ENCODE data around the gene LRRC10B. TPM values are rescaled to one million over a fixed set of nuclear protein-coding genes. Genes with fewer than 3 reads are reported as not detected.

Gene LRRC10B
- total RNA-seq, 2 experiments from 2014 or later, result not detected

DNA sequence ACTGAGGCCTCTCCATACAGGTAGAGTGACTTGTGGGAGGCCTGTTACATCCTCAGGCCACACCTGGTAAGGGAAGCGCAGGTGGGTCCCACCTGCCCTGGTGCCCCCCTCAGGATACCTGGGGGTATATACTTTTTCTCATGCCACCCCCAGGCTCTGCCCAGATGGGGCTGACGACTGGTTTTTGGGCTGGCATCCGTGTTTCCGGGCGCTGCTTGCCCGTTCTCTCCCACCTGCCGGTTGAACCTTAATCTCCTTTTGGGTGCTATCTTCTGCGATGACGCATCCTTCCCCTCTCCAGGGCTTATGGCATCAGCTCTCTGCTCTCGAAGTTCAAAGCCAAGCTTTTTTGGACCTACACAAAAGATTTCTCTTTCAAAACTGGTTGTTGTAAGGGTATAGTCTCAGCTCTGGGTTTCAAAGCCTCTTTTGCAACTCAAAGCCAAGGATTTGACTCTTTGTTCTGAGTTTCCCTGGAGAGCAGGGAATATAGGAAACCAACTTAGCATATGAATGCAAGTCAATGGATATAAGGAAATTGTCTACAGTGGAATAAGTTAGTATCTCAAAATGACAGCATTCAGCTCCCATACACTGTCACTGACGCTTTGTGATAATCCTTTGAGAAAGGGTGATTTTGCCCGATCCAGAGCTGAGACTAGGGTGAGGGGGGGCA, 8.6 kb upstream of the LRRC10B start:
- H3K36me3 Mint-ChIP-seq (ENCODE audit: low read depth), result no peaks in the 10 kb centered on the region
- CTCF ChIA-PET, result interaction anchor here (1.3 to 1.6 kb wide), 3 partner anchors 17 to 31 kb away, joined by 3 to 9 read pairs (median 3); no protein-coding TSS in a partner anchor
- DNase-seq, result no peak
- no peaks in the 10 kb centered on the region for H3K4me1 Mint-ChIP-seq (ENCODE audit: low read depth)
- no peaks in the 10 kb centered on the region for H3K27me3 Mint-ChIP-seq (ENCODE audit: low read depth)
- H3K4me3 Mint-ChIP-seq, result no peak overlapping the region
- intact Hi-C loops (cut with micrococcal nuclease), result no loop called here
- H3K27ac Mint-ChIP-seq, result no peak overlapping the region
- no peaks in the 10 kb centered on the region for H3K9me3 Mint-ChIP-seq

GRCh38 chr11:61502522-61502921, 6.0 kb upstream of the LRRC10B start:
- no peak overlapping the region for H3K4me3 Mint-ChIP-seq
- CTCF ChIA-PET, result interaction anchor here (0.6 to 2.1 kb wide), 4 partner anchors 12 to 299 kb away, joined by 3 to 10 read pairs (median 4); partner anchors contain the start of gene PGA3
- H3K27ac Mint-ChIP-seq, result no peak overlapping the region
- H3K36me3 Mint-ChIP-seq (ENCODE audit: low read depth), result no peaks in the 10 kb centered on the region
- no peaks in the 10 kb centered on the region for H3K9me3 Mint-ChIP-seq
- no peak for DNase-seq
- peaks cover 17% of the 10 kb centered on the region for H3K27me3 Mint-ChIP-seq (ENCODE audit: low read depth)
- intact Hi-C loops (cut with micrococcal nuclease), result no loop called here
- H3K4me1 Mint-ChIP-seq (ENCODE audit: low read depth), result no peaks in the 10 kb centered on the region

DNA sequence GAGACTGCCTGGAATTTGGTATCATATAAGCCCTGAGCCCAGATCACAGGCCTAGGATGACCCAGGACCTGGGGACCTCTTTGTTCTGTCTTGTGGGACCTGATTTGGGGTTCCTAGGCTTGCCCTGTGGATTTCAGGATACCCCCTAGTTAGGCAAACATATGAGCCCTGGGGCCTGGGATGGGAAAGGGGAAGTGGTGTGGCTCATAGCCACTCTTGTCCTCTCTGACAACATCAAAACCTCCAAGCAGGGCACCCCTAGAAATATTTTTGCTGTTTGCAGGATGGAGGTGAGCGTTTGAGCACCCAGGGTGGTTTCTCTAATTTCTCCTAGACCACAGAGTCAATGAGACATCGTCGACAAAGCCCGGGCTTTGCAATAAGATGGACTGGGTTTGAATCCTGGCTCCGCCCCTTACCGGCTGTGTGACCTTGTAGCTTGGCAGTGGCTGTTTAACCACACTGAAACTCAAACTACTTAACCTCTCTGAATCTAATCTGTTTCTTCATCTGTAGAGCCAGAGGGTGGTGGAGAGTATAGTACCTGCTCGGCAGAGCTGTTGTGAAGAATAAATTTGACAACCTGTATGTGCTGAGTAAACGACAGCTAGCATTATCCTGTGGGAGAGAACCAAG, 5.3 kb upstream of the LRRC10B start:
- H3K36me3 Mint-ChIP-seq (ENCODE audit: low read depth), result no peaks in the 10 kb centered on the region
- no peaks in the 10 kb centered on the region for H3K9me3 Mint-ChIP-seq
- intact Hi-C loops (cut with micrococcal nuclease), result no loop called here

DNA sequence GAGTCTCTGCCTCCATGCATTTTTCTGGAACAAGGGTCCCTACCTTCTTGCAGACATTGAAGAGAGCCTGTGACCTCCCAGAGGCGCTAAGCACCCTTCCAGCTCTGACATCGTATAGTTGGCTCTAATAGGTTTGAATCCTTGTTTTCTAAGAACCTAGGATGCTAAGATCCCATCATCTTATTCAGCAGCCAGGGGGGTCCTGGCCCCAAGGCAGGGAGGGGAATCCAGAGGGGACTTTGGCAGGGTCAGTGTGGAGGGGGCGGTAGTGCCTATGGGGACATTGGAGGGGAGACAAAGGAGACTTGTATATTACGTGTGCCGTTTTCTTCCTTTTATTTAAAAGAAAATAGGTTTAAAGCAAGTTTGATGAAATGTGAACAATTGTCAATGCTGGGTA, 3.4 kb upstream of the LRRC10B start:
- DNase-seq, result no peak
- no peak overlapping the region for H3K27ac Mint-ChIP-seq
- intact Hi-C loops (cut with micrococcal nuclease), result no loop called here
- CTCF ChIA-PET, result interaction anchor here (0.7 kb wide), 1 partner anchor 27 kb away, joined by 4 read pairs; no protein-coding TSS in a partner anchor
- no peaks in the 10 kb centered on the region for H3K36me3 Mint-ChIP-seq (ENCODE audit: low read depth)
- H3K4me3 Mint-ChIP-seq, result no peak overlapping the region
- H3K27me3 Mint-ChIP-seq (ENCODE audit: low read depth), result peaks cover 29% of the 10 kb centered on the region
- peaks cover 7% of the 10 kb centered on the region for H3K4me1 Mint-ChIP-seq (ENCODE audit: low read depth)
- no peaks in the 10 kb centered on the region for H3K9me3 Mint-ChIP-seq

More for the DNA sequence above, 5.3 kb upstream of the LRRC10B start:
- CTCF ChIA-PET, result interaction anchor here (1.0 to 2.1 kb wide), 3 partner anchors 11 to 26 kb away, joined by 3 to 10 read pairs (median 3); no protein-coding TSS in a partner anchor
- no peak overlapping the region for H3K4me3 Mint-ChIP-seq
- H3K4me1 Mint-ChIP-seq (ENCODE audit: low read depth), result peaks cover 6% of the 10 kb centered on the region
- no peak overlapping the region for H3K27ac Mint-ChIP-seq
- DNase-seq, result no peak
- H3K27me3 Mint-ChIP-seq (ENCODE audit: low read depth), result peaks cover 24% of the 10 kb centered on the region

DNA sequence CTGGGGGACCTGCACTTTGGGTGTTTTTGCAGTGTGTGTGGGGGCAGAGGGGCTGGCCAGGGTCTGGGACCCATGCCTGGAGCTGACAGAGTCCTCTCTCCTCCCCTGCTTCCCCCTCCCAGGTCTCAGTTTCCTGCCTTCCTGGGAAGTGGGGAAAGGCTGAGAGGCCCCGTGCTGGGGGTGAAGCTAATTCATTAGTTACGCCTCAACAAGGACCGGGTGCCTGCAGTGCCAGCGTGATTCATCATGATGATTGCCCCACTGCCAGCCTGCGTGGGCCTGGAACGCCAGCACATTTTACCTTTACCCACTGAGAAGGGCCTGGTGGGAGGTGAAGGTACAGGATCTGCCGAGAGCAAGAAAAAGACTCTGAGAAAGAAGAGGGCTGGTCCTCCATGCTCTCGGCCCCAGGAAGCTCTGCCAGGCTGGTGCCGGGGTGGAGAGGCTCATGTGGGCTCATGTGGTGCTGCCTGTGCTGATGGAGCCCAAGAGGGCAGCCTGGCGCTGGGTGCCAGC, 2.9 kb upstream of the LRRC10B start:
- Mint-ChIP-seq H3K27me3 (ENCODE audit: low read depth) (peaks cover 33% of the 10 kb centered on the region), H3K4me3 (no peak overlapping the region), H3K36me3 (ENCODE audit: low read depth) (no peaks in the 10 kb centered on the region), H3K27ac (no peak overlapping the region), H3K4me1 (ENCODE audit: low read depth) (peaks cover 7% of the 10 kb centered on the region), H3K9me3 (no peaks in the 10 kb centered on the region)
- DNase-seq, result no peak
- CTCF ChIA-PET, result interaction anchor here (0.7 kb wide), 1 partner anchor 28 kb away, joined by 4 read pairs; no protein-coding TSS in a partner anchor
- intact Hi-C loops (cut with micrococcal nuclease), result no loop called here

DNA sequence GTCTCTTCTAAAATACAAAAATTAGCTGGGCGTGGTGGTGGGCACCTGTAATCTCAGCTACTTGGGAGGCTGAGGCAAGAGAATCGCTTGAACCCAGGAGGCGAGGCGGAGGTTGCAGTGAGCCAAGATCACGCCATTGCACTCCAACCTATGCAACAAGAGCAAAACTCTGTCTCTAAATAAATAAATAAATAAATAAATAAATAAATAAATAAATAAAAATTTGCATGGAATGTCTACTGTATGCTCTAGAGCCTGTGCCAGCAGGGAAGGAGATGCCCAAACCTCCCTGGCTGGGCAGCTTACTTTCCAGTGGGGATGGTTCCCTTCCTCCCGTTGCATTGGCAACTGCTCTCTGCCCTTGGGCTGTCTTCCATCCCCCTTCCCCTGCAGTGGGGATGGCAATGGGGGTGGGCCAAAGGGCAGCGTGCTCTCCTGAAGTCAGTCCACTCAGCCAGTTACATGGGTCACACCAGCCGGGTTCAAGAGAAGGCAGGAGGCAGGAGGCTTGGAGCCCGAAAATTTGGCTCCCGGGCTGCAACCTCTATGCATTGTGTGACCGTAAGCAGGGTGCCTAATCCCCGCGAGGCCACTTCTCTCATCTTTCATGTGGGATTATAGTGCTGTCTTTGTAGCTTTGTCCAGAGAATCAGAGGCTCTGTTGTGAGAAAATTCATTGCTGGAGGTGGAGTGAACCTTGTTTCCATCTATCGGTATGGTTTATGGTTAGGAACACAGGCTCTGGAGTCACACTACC, 1.4 kb upstream of the LRRC10B start:
- Mint-ChIP-seq H3K36me3 (ENCODE audit: low read depth) (no peaks in the 10 kb centered on the region), H3K4me3 (no peak overlapping the region), H3K4me1 (ENCODE audit: low read depth) (peaks cover 7% of the 10 kb centered on the region), H3K27ac (no peak overlapping the region), H3K27me3 (ENCODE audit: low read depth) (peaks cover 41% of the 10 kb centered on the region), H3K9me3 (no peaks in the 10 kb centered on the region)
- CTCF ChIA-PET, result interaction anchor here (0.8 to 2.7 kb wide), 2 partner anchors 9 to 29 kb away, joined by 3 to 13 read pairs; no protein-coding TSS in a partner anchor
- intact Hi-C loops (cut with micrococcal nuclease), result no loop called here
- DNase-seq, result no peak

DNA sequence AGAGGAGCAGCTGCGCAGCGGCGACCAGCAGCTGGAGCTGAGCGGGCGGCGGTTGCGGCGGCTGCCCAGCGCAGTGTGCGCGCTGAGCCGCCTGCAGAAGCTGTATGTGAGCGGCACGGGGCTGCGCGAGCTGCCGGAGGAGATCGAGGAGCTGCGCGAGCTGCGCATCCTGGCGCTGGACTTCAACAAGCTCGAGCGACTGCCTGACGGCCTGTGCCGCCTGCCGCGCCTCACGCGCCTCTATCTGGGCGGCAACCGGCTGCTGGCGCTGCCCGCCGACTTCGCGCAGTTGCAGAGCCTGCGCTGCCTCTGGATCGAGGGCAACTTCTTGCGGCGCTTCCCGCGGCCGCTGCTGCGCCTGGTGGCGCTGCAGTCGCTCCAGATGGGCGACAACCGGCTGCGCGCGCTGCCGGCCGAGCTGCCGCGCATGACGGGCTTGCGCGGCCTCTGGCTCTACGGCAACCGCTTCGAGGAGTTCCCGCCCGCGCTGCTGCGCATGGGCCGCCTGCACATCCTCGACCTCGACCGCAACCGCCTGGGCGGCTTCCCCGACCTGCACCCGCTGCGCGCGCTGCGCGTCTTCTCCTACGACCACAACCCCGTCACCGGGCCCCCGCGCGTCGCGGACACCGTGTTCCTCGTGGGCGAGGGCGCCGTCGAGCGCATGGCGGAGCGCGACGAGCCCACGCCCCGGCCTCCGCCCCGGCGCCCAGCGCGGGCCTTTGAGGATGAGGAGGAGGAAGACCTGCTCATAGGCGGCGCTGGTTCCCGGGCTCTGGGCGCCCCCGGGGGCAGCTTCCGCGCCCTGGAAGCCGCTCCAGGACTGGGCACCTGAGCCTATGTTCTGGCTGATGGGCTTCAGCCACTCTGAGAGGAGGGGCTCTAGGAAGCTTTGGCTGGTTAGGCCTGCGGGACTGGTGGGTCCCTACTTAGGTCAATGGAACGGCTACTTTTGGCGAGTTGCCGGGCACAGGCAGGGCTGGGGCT, 787 bp downstream of the LRRC10B start:
- H3K36me3 Mint-ChIP-seq (ENCODE audit: low read depth), result no peaks in the 10 kb centered on the region
- no peak overlapping the region for H3K27ac Mint-ChIP-seq
- intact Hi-C loops (cut with micrococcal nuclease), result loop anchor here (1.0 to 2.0 kb wide), 3 partner anchors 63 to 79 kb away; partner anchors contain the start of genes SDHAF2 and SYT7
- H3K9me3 Mint-ChIP-seq, result no peaks in the 10 kb centered on the region
- CTCF ChIA-PET, result interaction anchor here (0.8 to 2.7 kb wide), 4 partner anchors 7 to 34 kb away, joined by 3 to 13 read pairs (median 4); no protein-coding TSS in a partner anchor
- DNase-seq, result peak; percentile 75
- H3K4me1 Mint-ChIP-seq (ENCODE audit: low read depth), result peaks cover 7% of the 10 kb centered on the region
- H3K27me3 Mint-ChIP-seq (ENCODE audit: low read depth), result peaks cover 47% of the 10 kb centered on the region
- peak overlapping the region; percentile 18 for H3K4me3 Mint-ChIP-seq

GRCh38 chr11:61510166-61510919, 1.8 kb downstream of the LRRC10B start:
- H3K4me1 Mint-ChIP-seq (ENCODE audit: low read depth), result peaks cover 7% of the 10 kb centered on the region
- CTCF ChIA-PET, result interaction anchor here (1.0 kb wide), 1 partner anchor 21 kb away, joined by 3 read pairs; no protein-coding TSS in a partner anchor
- no peaks in the 10 kb centered on the region for H3K9me3 Mint-ChIP-seq
- H3K27me3 Mint-ChIP-seq (ENCODE audit: low read depth), result peaks cover 45% of the 10 kb centered on the region
- peak overlapping the region; percentile 18 for H3K4me3 Mint-ChIP-seq
- intact Hi-C loops (cut with micrococcal nuclease), result no loop called here
- no peaks in the 10 kb centered on the region for H3K36me3 Mint-ChIP-seq (ENCODE audit: low read depth)
- no peak overlapping the region for H3K27ac Mint-ChIP-seq
- no peak for DNase-seq

- peaks cover 7% of the 10 kb centered on the region for H3K4me1 Mint-ChIP-seq (ENCODE audit: low read depth)
- no peaks in the 10 kb centered on the region for H3K9me3 Mint-ChIP-seq
- peaks cover 44% of the 10 kb centered on the region for H3K27me3 Mint-ChIP-seq (ENCODE audit: low read depth)
- H3K36me3 Mint-ChIP-seq (ENCODE audit: low read depth), result no peaks in the 10 kb centered on the region
- H3K4me3 Mint-ChIP-seq, result no peak overlapping the region
- intact Hi-C loops (cut with micrococcal nuclease), result no loop called here
- CTCF ChIA-PET, result no interaction called here
- no peak overlapping the region for H3K27ac Mint-ChIP-seq
- no peak for DNase-seq
Observed at GRCh38 chr11:61510974-61511373, 2.4 kb downstream of the LRRC10B start.

DNA sequence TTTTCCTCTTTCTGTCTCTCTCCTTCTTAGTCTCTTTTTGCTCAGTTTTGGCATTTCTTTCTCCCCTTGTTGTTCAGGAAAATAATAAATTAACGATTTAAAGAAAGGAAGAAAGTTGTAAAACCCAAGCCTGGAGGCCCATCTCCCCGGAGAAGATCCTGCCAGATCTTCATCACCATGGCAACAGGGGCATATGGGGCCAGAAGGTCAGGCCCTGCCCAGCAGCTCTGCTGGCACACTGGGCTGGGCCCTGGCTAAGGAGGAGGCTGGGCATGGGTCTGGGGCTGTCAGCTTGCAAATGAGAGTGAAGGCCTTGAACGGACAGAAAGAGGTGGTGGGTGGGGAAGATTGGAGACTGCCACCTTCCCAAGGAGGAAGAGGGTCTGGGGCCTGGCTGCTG, 2.8 kb downstream of the LRRC10B start:
- H3K9me3 Mint-ChIP-seq, result no peaks in the 10 kb centered on the region
- CTCF ChIA-PET, result interaction anchor here (1.3 kb wide), 1 partner anchor 39 kb away, joined by 3 read pairs; no protein-coding TSS in a partner anchor
- peaks cover 40% of the 10 kb centered on the region for H3K27me3 Mint-ChIP-seq (ENCODE audit: low read depth)
- H3K27ac Mint-ChIP-seq, result no peak overlapping the region
- H3K36me3 Mint-ChIP-seq (ENCODE audit: low read depth), result no peaks in the 10 kb centered on the region
- intact Hi-C loops (cut with micrococcal nuclease), result no loop called here
- H3K4me3 Mint-ChIP-seq, result no peak overlapping the region
- DNase-seq, result no peak
- peaks cover 7% of the 10 kb centered on the region for H3K4me1 Mint-ChIP-seq (ENCODE audit: low read depth)
